HEK293 (cell line): Measurements from ENCODE around the gene CASP7.

Experiments used
- BCL11B ChIP-seq: fragments of 450-650 bp; formaldehyde crosslinking; IDR thresholded peaks from 2 replicates; pipeline ENCODE4 v1.5.1; 2016; ENCODE audit warnings: low read depth, missing biosample characterization, missing genetic modification characterization
- GLI2 ChIP-seq: fragments of 450-650 bp; formaldehyde crosslinking; IDR thresholded peaks from 2 replicates; pipeline ENCODE4; 2017; ENCODE audit warnings: missing biosample characterization, missing genetic modification characterization, low read depth, borderline replicate concordance
- OVOL3 ChIP-seq: fragments of 450-650 bp; formaldehyde crosslinking; IDR thresholded peaks from 2 replicates; pipeline ENCODE4 v1.5.1; 2016; ENCODE audit warnings: missing biosample characterization, missing genetic modification characterization
- ZEB2 ChIP-seq: fragments of 450-650 bp; formaldehyde crosslinking; IDR thresholded peaks from 2 replicates; pipeline ENCODE4 v1.5.1; 2016; ENCODE audit warnings: missing biosample characterization, missing genetic modification characterization
- ZFP3 ChIP-seq: fragments of 450-650 bp; formaldehyde crosslinking; IDR thresholded peaks from 2 replicates; pipeline ENCODE4 v1.5.1; 2016; ENCODE audit warnings: low read depth, missing biosample characterization, missing genetic modification characterization
- ZFP69B ChIP-seq: fragments of 450-650 bp; formaldehyde crosslinking; IDR thresholded peaks from 2 replicates; pipeline ENCODE4 v1.5.1; 2016; ENCODE audit warnings: missing biosample characterization, missing genetic modification characterization
- ZNF132 ChIP-seq: fragments of 450-650 bp; formaldehyde crosslinking; IDR thresholded peaks from 2 replicates; pipeline ENCODE4 v1.5.1; 2017; ENCODE audit warnings: missing biosample characterization, missing genetic modification characterization, borderline replicate concordance
- ZNF133 ChIP-seq: fragments of 450-650 bp; formaldehyde crosslinking; IDR thresholded peaks from 2 replicates; pipeline ENCODE4 v1.5.1; 2016; ENCODE audit warnings: missing biosample characterization, missing genetic modification characterization
- ZNF169 ChIP-seq: fragments of 450-650 bp; formaldehyde crosslinking; IDR thresholded peaks from 2 replicates; pipeline ENCODE4 v1.5.1; 2016; ENCODE audit warnings: missing biosample characterization, missing genetic modification characterization
- ZNF184 ChIP-seq: fragments of 450-650 bp; IDR thresholded peaks from 2 replicates; pipeline ENCODE4 v1.5.1; 2018; ENCODE audit warnings: missing biosample characterization, mild to moderate bottlenecking, missing genetic modification characterization
- ZNF23 ChIP-seq: fragments of 450-650 bp; formaldehyde crosslinking; IDR thresholded peaks from 2 replicates; pipeline ENCODE4 v1.5.1; 2016; ENCODE audit warnings: missing biosample characterization, missing genetic modification characterization, borderline replicate concordance
- ZNF274 ChIP-seq, 2 experiments: fragments of 200-500 bp in 1 of 2; fragments of 450-650 bp in 1 of 2; sonication (Bioruptor generic) in 1 of 2; formaldehyde crosslinking in 1 of 2; IDR thresholded peaks; 2 replicates each; pipeline versions ENCODE4 v1.5.1 to v1.6.1; 2014 to 2016; ENCODE audit warnings: borderline replicate concordance in 1 of 2, inconsistent platforms in 1 of 2, low read length in 1 of 2, missing biosample characterization in 1 of 2, missing genetic modification characterization in 1 of 2
- ZNF324 ChIP-seq: fragments of 450-650 bp; formaldehyde crosslinking; IDR thresholded peaks from 2 replicates; pipeline ENCODE4 v1.5.1; 2016; ENCODE audit warnings: missing biosample characterization, missing genetic modification characterization
- ZNF341 ChIP-seq: fragments of 450-650 bp; formaldehyde crosslinking; IDR thresholded peaks from 2 replicates; pipeline ENCODE4; 2016; ENCODE audit warnings: low read depth, missing biosample characterization, missing genetic modification characterization
- ZNF404 ChIP-seq: fragments of 450-650 bp; formaldehyde crosslinking; IDR thresholded peaks from 2 replicates; pipeline ENCODE4 v1.5.1; 2017; ENCODE audit warnings: missing biosample characterization, missing genetic modification characterization
- ZNF560 ChIP-seq: fragments of 450-650 bp; formaldehyde crosslinking; IDR thresholded peaks from 2 replicates; pipeline ENCODE4 v1.5.1; 2017; ENCODE audit warnings: missing biosample characterization, missing genetic modification characterization, borderline replicate concordance
- ZNF571 ChIP-seq: fragments of 450-650 bp; formaldehyde crosslinking; IDR thresholded peaks from 2 replicates; pipeline ENCODE4 v1.5.0; 2017; ENCODE audit warnings: missing biosample characterization, missing genetic modification characterization
- ZNF621 ChIP-seq: fragments of 450-650 bp; formaldehyde crosslinking; IDR thresholded peaks from 2 replicates; pipeline ENCODE4 v1.5.1; 2017; ENCODE audit warnings: missing biosample characterization, missing genetic modification characterization
- ZNF677 ChIP-seq: fragments of 450-650 bp; IDR thresholded peaks from 2 replicates; pipeline ENCODE4 v1.5.0; 2018; ENCODE audit warnings: missing biosample characterization, mild to moderate bottlenecking, missing genetic modification characterization, moderate library complexity
- ZNF830 ChIP-seq: fragments of 450-650 bp; IDR thresholded peaks from 2 replicates; pipeline ENCODE4 v1.5.0; 2018; ENCODE audit warnings: missing biosample characterization, missing genetic modification characterization, low read depth, mild to moderate bottlenecking, moderate library complexity
- ZNF837 ChIP-seq: fragments of 450-650 bp; formaldehyde crosslinking; IDR thresholded peaks from 2 replicates; pipeline ENCODE4 v1.5.1; 2016; ENCODE audit warnings: missing biosample characterization, missing genetic modification characterization
- ZSCAN30 ChIP-seq: fragments of 450-650 bp; IDR thresholded peaks from 2 replicates; pipeline ENCODE4 v1.5.1; 2018; ENCODE audit warnings: missing biosample characterization, mild to moderate bottlenecking, missing genetic modification characterization, moderate library complexity
- ZXDB ChIP-seq: fragments of 450-650 bp; formaldehyde crosslinking; IDR thresholded peaks from 2 replicates; pipeline ENCODE4 v1.5.1; 2016; ENCODE audit warnings: missing biosample characterization, missing genetic modification characterization
- TF ChIP-seq, protein P1 (sequence below): fragments of 450-650 bp; formaldehyde crosslinking; IDR thresholded peaks from 2 replicates; pipeline ENCODE4; 2016; ENCODE audit warnings: missing biosample characterization, missing genetic modification characterization
- TF ChIP-seq, protein P2 (sequence below): fragments of 450-650 bp; formaldehyde crosslinking; IDR thresholded peaks from 2 replicates; pipeline ENCODE4 v1.5.1; 2016; ENCODE audit warnings: missing biosample characterization, missing genetic modification characterization
- TF ChIP-seq, protein P3 (sequence below): fragments of 450-650 bp; formaldehyde crosslinking; IDR thresholded peaks from 2 replicates; pipeline ENCODE4 v1.5.1; 2016; ENCODE audit warnings: missing biosample characterization, missing genetic modification characterization, low read depth
- TF ChIP-seq, protein P4 (sequence below): fragments of 450-650 bp; formaldehyde crosslinking; IDR thresholded peaks from 2 replicates; pipeline ENCODE4 v1.5.1; 2016; ENCODE audit warnings: missing biosample characterization, missing genetic modification characterization
- TF ChIP-seq, protein P5 (sequence below): fragments of 450-650 bp; formaldehyde crosslinking; IDR thresholded peaks from 2 replicates; pipeline ENCODE4 v1.5.1; 2016; ENCODE audit warnings: missing biosample characterization, missing genetic modification characterization

CASP7 gene

DNA sequence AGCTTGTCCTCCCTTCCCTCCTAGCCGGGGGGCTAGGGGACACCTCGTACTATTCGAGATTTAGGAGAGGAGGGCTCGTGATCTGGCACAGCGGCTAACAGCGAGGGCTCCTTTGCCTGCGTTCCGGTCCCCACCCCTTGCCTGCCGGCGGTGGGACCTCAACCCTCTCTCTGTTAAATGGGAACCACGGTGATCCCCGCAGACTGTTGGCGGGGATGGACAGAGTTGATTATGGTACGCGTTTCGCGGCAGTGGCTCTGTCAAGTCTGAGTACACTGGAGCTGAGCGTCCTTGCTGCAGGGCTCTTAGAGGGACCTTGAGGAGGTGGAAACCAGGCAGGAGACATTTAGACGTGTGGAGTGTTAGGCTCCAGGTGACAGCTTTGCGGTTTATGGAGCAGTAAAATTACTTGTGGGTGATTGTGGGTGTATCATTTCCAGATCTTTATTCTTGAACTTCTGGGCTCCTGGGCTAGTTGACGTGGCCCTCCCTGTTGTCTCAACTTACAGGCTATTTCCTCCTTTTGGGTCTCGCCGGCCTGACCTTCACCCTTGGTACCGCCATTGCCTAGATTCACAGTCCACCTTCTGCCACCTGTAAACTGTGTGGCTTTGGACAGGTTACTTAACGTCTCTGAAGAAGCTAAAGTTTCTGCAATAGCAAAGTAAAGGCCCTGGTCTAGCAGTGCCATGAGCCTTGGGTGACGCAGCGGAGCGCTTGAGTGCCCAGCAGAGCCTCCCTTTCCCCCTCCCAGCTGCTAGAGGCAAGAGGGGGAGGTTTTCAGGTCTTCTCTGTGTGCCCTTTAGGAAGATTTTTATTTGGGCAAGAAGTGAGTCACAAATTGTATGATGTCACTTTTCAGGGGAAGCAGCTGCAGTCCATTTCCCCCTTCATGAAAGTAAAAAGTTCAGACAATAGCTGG lies 739 bp downstream of the CASP7 start (continued):
- TF ChIP-seq ZFP69B (tag by site-specific recombination) (peak; percentile 46; the same call in 1 of the 2 replicates), ZNF677 (no peak), ZNF830 (tag by site-specific recombination) (no peak), GLI2 (no peak), ZNF571 (tag by site-specific recombination) (no peak), ZNF274 (IDR thresholded peaks at IDR 0.05; ENCODE audit: low read length) (no peak), ZNF274 (tag by site-specific recombination; IDR thresholded peaks at IDR 0.05; ENCODE audit: borderline replicate concordance) (no peak), BCL11B (tag by site-specific recombination) (no peak), ZNF133 (tag by site-specific recombination) (no peak), OVOL3 (tag by site-specific recombination) (no peak), ZFP3 (tag by site-specific recombination) (no peak), ZNF132 (tag by site-specific recombination) (no peak), ZNF404 (tag by site-specific recombination) (no peak), ZNF324 (no peak), ZNF184 (0 out of 2 replicates have a peak, but pooled peaks have one; percentile 52), ZNF560 (no peak), ZEB2 (tag by site-specific recombination) (no peak; the same call in 1 of the 2 replicates), ZNF341 (tag by site-specific recombination) (no peak), ZNF837 (tag by site-specific recombination) (no peak), ZNF23 (no peak), ZSCAN30 (tag by site-specific recombination) (no peak), ZNF169 (tag by site-specific recombination) (no peak), ZNF621 (tag by site-specific recombination) (no peak), ZXDB (no peak)
- TF ChIP-seq, protein P1, sequence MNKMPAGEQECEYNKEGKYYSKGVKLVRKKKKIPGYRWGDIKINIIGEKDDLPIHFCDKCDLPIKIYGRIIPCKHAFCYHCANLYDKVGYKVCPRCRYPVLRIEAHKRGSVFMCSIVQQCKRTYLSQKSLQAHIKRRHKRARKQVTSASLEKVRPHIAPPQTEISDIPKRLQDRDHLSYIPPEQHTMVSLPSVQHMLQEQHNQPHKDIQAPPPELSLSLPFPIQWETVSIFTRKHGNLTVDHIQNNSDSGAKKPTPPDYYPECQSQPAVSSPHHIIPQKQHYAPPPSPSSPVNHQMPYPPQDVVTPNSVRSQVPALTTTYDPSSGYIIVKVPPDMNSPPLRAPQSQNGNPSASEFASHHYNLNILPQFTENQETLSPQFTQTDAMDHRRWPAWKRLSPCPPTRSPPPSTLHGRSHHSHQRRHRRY = no peak
- TF ChIP-seq, protein P2, sequence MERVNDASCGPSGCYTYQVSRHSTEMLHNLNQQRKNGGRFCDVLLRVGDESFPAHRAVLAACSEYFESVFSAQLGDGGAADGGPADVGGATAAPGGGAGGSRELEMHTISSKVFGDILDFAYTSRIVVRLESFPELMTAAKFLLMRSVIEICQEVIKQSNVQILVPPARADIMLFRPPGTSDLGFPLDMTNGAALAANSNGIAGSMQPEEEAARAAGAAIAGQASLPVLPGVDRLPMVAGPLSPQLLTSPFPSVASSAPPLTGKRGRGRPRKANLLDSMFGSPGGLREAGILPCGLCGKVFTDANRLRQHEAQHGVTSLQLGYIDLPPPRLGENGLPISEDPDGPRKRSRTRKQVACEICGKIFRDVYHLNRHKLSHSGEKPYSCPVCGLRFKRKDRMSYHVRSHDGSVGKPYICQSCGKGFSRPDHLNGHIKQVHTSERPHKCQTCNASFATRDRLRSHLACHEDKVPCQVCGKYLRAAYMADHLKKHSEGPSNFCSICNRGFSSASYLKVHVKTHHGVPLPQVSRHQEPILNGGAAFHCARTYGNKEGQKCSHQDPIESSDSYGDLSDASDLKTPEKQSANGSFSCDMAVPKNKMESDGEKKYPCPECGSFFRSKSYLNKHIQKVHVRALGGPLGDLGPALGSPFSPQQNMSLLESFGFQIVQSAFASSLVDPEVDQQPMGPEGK (tag by site-specific recombination) = no peak
- TF ChIP-seq, protein P3, sequence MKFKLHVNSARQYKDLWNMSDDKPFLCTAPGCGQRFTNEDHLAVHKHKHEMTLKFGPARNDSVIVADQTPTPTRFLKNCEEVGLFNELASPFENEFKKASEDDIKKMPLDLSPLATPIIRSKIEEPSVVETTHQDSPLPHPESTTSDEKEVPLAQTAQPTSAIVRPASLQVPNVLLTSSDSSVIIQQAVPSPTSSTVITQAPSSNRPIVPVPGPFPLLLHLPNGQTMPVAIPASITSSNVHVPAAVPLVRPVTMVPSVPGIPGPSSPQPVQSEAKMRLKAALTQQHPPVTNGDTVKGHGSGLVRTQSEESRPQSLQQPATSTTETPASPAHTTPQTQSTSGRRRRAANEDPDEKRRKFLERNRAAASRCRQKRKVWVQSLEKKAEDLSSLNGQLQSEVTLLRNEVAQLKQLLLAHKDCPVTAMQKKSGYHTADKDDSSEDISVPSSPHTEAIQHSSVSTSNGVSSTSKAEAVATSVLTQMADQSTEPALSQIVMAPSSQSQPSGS (tag by site-specific recombination) = peak; percentile 88
- TF ChIP-seq, protein P4, sequence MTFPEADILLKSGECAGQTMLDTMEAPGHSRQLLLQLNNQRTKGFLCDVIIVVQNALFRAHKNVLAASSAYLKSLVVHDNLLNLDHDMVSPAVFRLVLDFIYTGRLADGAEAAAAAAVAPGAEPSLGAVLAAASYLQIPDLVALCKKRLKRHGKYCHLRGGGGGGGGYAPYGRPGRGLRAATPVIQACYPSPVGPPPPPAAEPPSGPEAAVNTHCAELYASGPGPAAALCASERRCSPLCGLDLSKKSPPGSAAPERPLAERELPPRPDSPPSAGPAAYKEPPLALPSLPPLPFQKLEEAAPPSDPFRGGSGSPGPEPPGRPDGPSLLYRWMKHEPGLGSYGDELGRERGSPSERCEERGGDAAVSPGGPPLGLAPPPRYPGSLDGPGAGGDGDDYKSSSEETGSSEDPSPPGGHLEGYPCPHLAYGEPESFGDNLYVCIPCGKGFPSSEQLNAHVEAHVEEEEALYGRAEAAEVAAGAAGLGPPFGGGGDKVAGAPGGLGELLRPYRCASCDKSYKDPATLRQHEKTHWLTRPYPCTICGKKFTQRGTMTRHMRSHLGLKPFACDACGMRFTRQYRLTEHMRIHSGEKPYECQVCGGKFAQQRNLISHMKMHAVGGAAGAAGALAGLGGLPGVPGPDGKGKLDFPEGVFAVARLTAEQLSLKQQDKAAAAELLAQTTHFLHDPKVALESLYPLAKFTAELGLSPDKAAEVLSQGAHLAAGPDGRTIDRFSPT (tag by site-specific recombination) = peak; percentile 58; the same call in 1 of the 2 replicates
- TF ChIP-seq, protein P5, sequence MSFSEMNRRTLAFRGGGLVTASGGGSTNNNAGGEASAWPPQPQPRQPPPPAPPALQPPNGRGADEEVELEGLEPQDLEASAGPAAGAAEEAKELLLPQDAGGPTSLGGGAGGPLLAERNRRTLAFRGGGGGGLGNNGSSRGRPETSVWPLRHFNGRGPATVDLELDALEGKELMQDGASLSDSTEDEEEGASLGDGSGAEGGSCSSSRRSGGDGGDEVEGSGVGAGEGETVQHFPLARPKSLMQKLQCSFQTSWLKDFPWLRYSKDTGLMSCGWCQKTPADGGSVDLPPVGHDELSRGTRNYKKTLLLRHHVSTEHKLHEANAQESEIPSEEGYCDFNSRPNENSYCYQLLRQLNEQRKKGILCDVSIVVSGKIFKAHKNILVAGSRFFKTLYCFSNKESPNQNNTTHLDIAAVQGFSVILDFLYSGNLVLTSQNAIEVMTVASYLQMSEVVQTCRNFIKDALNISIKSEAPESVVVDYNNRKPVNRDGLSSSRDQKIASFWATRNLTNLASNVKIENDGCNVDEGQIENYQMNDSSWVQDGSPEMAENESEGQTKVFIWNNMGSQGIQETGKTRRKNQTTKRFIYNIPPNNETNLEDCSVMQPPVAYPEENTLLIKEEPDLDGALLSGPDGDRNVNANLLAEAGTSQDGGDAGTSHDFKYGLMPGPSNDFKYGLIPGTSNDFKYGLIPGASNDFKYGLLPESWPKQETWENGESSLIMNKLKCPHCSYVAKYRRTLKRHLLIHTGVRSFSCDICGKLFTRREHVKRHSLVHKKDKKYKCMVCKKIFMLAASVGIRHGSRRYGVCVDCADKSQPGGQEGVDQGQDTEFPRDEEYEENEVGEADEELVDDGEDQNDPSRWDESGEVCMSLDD (tag by site-specific recombination) = no peak
